Body of pancreas (tissue), 4 donors: ENCODE results near the gene FBXO40.

Experiments used
- CTCF ChIP-seq, 7 experiments: fragments of 450-650 bp in 4 of 7; fragments of 200-600 bp in 3 of 7; sonication (generic) in 3 of 7; IDR thresholded peaks; one replicate each; pipeline ENCODE4 v1.5.1; 2016 to 2019; ENCODE audit warnings: antibody characterized with exemption in 7 of 7
- POLR2A ChIP-seq, 3 donors: fragments of 450-650 bp; IDR thresholded peaks; one replicate each; pipeline ENCODE4 v1.6.1; 2016; ENCODE audit warnings: antibody characterized with exemption in 3 of 3, mild to moderate bottlenecking in 2 of 3

- no peak for TF ChIP-seq CTCF (IDR thresholded peaks at IDR 0.05)
- TF ChIP-seq POLR2A (IDR thresholded peaks at IDR 0.05): no peak
These were observed 2.7 kb downstream of the FBXO40 start for GRCh38 chr3:121595765-121596406.
